Liver (tissue), 5 donors: ENCODE measurements around the gene SNAPIN. TPM values are rescaled to one million over a fixed set of nuclear protein-coding genes. Genes with fewer than 3 reads are reported as not detected.

Source experiments
- polyA plus RNA-seq, 2 donors: library from polyadenylated mRNA; stranded (reverse) in 1 of 2; unstranded in 1 of 2; fragments of 200-250 nt in 1 of 2; fragments of >200 nt in 1 of 2; fragmentation: Nextera tagmentation in 1 of 2; extraction: Ambion mirVana in 1 of 2; gene quantifications; one replicate each; pipeline versions ENCODE4 v1.2.1 to v1.2.3, GENCODE V29; 2013 to 2015
- small RNA-seq: library from RNA; depleted of rRNA; stranded (forward); fragments of <200 nt; gene quantifications from one replicate; pipeline ENCODE3, GENCODE V24; 2014
- total RNA-seq, 2 donors: library from RNA; depleted of rRNA; stranded (reverse); fragments of >200 nt; gene quantifications; one replicate each; pipeline ENCODE4 v1.2.3, GENCODE V29; 2014
- donor health status: healthy.
- donor health status: healthy.
- donor health status: healthy.

The SNAPIN gene
- total and polyA plus RNA-seq, 4 donors, result 20.0 to 30.5 (median 24.2) TPM

Small RNAs within 50 kb of the gene (small RNA-seq; reads per million reads assigned to genes)
- not detected for gene MIR8083
- gene RN7SL372P, result not detected

Other genes with a start within 250 kb of the SNAPIN start
- not detected for gene S100A7A, start 242.2 kb upstream of the SNAPIN start, total RNA-seq
- not detected for gene S100A7A, start 242.2 kb upstream of the SNAPIN start, polyA plus RNA-seq
- not detected for gene S100A7, start 198.1 kb upstream of the SNAPIN start, total RNA-seq
- gene S100A7, start 198.1 kb upstream of the SNAPIN start, polyA plus RNA-seq, result not detected
- gene S100A6, start 122.7 kb upstream of the SNAPIN start, total RNA-seq, result 100 to 1,000 TPM in 1 of 2 donors, 1 to 10 TPM in 1; 5.7 to 124 TPM
- 10 to 100 TPM; 27.3 to 30.0 TPM for gene S100A6, start 122.7 kb upstream of the SNAPIN start, polyA plus RNA-seq
- gene S100A5, start 117.8 kb upstream of the SNAPIN start, total RNA-seq, result not detected
- gene S100A5, start 117.8 kb upstream of the SNAPIN start, polyA plus RNA-seq, result not detected
- 10 to 100 TPM in 1 of 2 donors, 1 to 10 TPM in 1; 4.8 to 69.8 TPM for gene S100A4, start 112.9 kb upstream of the SNAPIN start, total RNA-seq
- 10 to 100 TPM; 16.3 to 17.1 TPM for gene S100A4, start 112.9 kb upstream of the SNAPIN start, polyA plus RNA-seq
- not detected for gene S100A3, start 109.4 kb upstream of the SNAPIN start, total RNA-seq
- gene S100A3, start 109.4 kb upstream of the SNAPIN start, polyA plus RNA-seq, result not detected
- gene S100A2, start 92.9 kb upstream of the SNAPIN start, total RNA-seq, result not detected
- under 1 TPM; 0.22 to 0.67 TPM for gene S100A2, start 92.9 kb upstream of the SNAPIN start, polyA plus RNA-seq
- gene S100A16, start 45.6 kb upstream of the SNAPIN start, total RNA-seq, result 10 to 100 TPM; 27.3 to 53.6 TPM
- 100 to 1,000 TPM; 110 to 142 TPM for gene S100A16, start 45.6 kb upstream of the SNAPIN start, polyA plus RNA-seq
- 1 to 10 TPM; 1.7 to 4.4 TPM for gene S100A14, start 42.4 kb upstream of the SNAPIN start, total RNA-seq
- gene S100A14, start 42.4 kb upstream of the SNAPIN start, polyA plus RNA-seq, result 1 to 10 TPM; 2.3 to 4.3 TPM
- gene S100A13, start 31.2 kb upstream of the SNAPIN start, total RNA-seq, result 10 to 100 TPM in 1 of 2 donors, 1 to 10 TPM in 1; 5.3 to 10.8 TPM
- gene S100A13, start 31.2 kb upstream of the SNAPIN start, polyA plus RNA-seq, result 10 to 100 TPM; 20.5 to 23.0 TPM
- under 1 TPM; 0.33 TPM for gene S100A1, start 30.3 kb upstream of the SNAPIN start, total RNA-seq
- gene S100A1, start 30.3 kb upstream of the SNAPIN start, polyA plus RNA-seq, result under 1 TPM; 0.21 to 0.25 TPM
- 10 to 100 TPM; 26.8 to 30.9 TPM for gene CHTOP, start 24.6 kb upstream of the SNAPIN start, total RNA-seq
- gene CHTOP, start 24.6 kb upstream of the SNAPIN start, polyA plus RNA-seq, result 10 to 100 TPM; 16.4 to 21.9 TPM
- 10 to 100 TPM; 50.7 to 84.2 TPM for gene ILF2, start 12.3 kb downstream of the SNAPIN start, total RNA-seq
- 10 to 100 TPM; 28.7 to 52.3 TPM for gene ILF2, start 12.3 kb downstream of the SNAPIN start, polyA plus RNA-seq
- gene NPR1, start 20.0 kb downstream of the SNAPIN start, total RNA-seq, result 10 to 100 TPM in 1 of 2 donors, 1 to 10 TPM in 1; 4.7 to 15.8 TPM
- gene NPR1, start 20.0 kb downstream of the SNAPIN start, polyA plus RNA-seq, result 10 to 100 TPM in 1 of 2 donors, 1 to 10 TPM in 1; 2.8 to 12.6 TPM
- gene INTS3, start 69.3 kb downstream of the SNAPIN start, total RNA-seq, result 10 to 100 TPM; 16.4 to 26.0 TPM
- 10 to 100 TPM in 1 of 2 donors, 1 to 10 TPM in 1; 9.0 to 13.9 TPM for gene INTS3, start 69.3 kb downstream of the SNAPIN start, polyA plus RNA-seq
- 10 to 100 TPM; 18.1 to 29.1 TPM for gene SLC27A3, start 116.7 kb downstream of the SNAPIN start, total RNA-seq
- 10 to 100 TPM; 27.2 to 47.4 TPM for gene SLC27A3, start 116.7 kb downstream of the SNAPIN start, polyA plus RNA-seq